ENCODE results near the gene AMBP. TPM values are rescaled to one million over a fixed set of nuclear protein-coding genes. Genes with fewer than 3 reads are reported as not detected.

Gene AMBP
- total RNA-seq, 1 donor from 2014 or later, result 0.29 TPM

DNA sequence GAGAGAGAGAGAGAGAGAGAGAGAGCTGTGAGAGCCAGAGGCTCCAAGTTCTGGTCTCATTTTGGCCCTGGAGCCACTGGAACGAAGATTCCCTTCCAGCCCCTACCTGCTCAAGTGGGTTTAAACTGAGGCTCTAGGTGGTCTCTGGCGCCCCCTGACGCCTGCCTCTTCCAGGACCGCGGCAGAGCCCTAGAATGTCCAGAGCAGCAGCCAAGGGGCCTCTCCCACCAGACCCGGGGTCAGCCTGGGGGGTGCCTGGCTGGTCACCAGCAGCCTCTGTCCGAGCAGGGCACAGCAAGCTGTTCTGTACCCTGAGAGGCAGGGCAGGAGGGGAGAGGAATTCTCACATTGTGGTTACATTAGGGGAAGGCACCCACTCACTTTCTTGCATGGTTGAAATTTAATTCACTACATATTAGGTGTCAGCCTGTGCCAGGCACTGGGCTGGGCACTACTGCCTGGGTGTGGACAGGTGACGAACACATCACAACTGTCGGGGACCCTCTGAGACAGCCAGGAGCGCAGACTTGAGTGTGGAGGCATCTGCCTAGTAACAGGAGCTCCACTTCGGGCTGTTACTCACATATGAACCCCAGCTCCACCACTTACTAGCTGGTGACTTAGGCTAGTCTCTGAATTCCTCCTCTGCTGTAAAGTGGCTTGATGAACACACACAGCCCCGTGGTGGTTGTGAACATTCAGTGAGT is 44.5 kb downstream of the AMBP start:
- peaks cover 21% of the 10 kb centered on the region for H3K9me3 Mint-ChIP-seq (ENCODE audit: unreplicated experiment)
- TF ChIP-seq, protein P1, sequence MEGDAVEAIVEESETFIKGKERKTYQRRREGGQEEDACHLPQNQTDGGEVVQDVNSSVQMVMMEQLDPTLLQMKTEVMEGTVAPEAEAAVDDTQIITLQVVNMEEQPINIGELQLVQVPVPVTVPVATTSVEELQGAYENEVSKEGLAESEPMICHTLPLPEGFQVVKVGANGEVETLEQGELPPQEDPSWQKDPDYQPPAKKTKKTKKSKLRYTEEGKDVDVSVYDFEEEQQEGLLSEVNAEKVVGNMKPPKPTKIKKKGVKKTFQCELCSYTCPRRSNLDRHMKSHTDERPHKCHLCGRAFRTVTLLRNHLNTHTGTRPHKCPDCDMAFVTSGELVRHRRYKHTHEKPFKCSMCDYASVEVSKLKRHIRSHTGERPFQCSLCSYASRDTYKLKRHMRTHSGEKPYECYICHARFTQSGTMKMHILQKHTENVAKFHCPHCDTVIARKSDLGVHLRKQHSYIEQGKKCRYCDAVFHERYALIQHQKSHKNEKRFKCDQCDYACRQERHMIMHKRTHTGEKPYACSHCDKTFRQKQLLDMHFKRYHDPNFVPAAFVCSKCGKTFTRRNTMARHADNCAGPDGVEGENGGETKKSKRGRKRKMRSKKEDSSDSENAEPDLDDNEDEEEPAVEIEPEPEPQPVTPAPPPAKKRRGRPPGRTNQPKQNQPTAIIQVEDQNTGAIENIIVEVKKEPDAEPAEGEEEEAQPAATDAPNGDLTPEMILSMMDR (IDR thresholded peaks at IDR 0.05; ENCODE audit: partially characterized antibody, unreplicated experiment), result peak; percentile 43
- H3K27me3 Mint-ChIP-seq (ENCODE audit: unreplicated experiment), result peaks cover 14% of the 10 kb centered on the region
- peak; percentile 61 for DNase-seq
- H3K4me1 Mint-ChIP-seq (ENCODE audit: low read depth, unreplicated experiment), result peaks cover 25% of the 10 kb centered on the region
- no peak overlapping the region for H3K4me3 Mint-ChIP-seq (ENCODE audit: unreplicated experiment)
- peaks cover 9% of the 10 kb centered on the region for H3K36me3 Mint-ChIP-seq (ENCODE audit: unreplicated experiment)
- H3K27ac Mint-ChIP-seq (ENCODE audit: unreplicated experiment), result peak overlapping the region; percentile 90

DNA sequence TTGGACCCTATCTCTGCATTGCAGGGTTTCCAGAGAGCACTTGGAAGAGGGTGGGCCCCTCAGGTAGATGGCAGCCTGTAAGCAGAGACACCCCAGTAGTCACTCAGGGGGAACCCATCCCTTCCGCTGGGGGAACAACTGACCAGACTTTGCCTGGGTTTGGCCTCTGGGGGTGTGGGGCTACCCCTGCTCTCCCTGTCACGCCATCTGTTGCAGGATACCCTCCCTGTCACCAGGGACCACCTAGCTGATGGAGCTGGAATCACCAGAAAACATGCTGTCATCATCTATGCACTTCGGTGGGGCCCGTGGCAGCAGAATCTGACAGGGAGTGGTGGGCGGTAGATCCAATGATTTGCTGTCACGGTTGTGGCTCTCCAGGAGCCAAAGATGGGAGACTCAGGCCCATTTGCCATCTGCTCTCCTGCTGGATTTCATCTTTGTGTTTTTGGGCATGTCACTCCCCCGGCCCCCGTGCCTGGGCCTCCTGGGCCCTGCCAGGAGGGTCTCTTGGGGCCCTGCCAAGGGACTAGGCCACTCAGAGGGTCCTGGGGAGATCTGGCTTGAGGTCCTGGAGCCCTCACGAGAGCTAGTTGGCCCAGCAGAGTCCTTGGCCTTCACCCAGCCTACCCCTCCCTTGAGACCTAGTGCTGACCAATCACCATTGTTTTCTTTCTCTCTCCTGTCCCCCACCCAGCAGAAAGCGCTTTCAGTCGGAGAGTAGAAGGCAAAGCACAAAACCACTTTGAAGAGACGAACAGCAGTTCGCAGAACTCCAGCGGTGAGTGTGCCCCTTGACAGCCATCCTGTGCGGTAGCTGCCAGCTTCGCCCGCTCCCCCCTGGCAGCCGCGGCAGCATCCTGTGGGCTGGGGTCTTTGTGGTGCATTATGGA is 45.9 kb downstream of the AMBP start:
- Mint-ChIP-seq H3K27ac (ENCODE audit: unreplicated experiment) (peak overlapping the region; percentile 90), H3K9me3 (ENCODE audit: unreplicated experiment) (peaks cover 21% of the 10 kb centered on the region), H3K27me3 (ENCODE audit: unreplicated experiment) (peaks cover 14% of the 10 kb centered on the region), H3K36me3 (ENCODE audit: unreplicated experiment) (peaks cover 9% of the 10 kb centered on the region), H3K4me3 (ENCODE audit: unreplicated experiment) (peak overlapping the region; percentile 38), H3K4me1 (ENCODE audit: low read depth, unreplicated experiment) (peaks cover 19% of the 10 kb centered on the region)
- TF ChIP-seq, protein P1 (IDR thresholded peaks at IDR 0.05; ENCODE audit: partially characterized antibody, unreplicated experiment), result no peak
- peak; percentile 39 for DNase-seq

DNA sequence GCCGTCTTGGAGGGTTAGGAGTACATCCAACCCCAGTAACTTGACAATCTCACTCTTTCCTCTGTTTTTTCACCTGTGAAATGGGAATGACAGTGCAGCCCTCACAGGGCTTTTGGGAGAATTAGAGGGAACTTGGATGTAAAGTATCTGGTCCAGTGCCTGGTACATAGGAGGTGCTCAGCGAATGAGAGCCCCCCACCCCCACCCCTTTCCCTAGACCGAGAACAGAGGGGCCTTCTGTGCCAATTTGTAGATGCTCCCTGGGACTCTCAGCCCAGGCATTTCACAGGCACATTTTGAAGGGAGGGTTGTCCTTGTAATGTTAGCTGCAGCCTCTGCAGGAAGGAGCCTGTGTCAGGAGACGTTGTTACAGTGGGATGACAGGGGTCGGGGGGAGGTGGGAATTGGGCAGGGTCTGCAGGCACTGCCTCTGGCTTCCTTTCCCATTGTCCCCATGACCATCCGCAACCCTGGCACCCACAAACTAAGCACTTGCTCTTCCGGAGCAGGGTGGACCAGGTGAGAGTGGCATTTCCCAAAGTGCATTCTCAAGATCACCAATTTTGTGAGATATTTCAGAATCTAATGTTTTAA is 47.0 kb downstream of the AMBP start:
- Mint-ChIP-seq H3K27ac (ENCODE audit: unreplicated experiment) (peak overlapping the region; percentile 90), H3K4me3 (ENCODE audit: unreplicated experiment) (no peak overlapping the region), H3K9me3 (ENCODE audit: unreplicated experiment) (peaks cover 19% of the 10 kb centered on the region), H3K4me1 (ENCODE audit: low read depth, unreplicated experiment) (peaks cover 19% of the 10 kb centered on the region), H3K36me3 (ENCODE audit: unreplicated experiment) (peaks cover 9% of the 10 kb centered on the region), H3K27me3 (ENCODE audit: unreplicated experiment) (peaks cover 10% of the 10 kb centered on the region)
- DNase-seq, result no peak
- TF ChIP-seq, protein P1 (IDR thresholded peaks at IDR 0.05; ENCODE audit: partially characterized antibody, unreplicated experiment), result no peak

DNA sequence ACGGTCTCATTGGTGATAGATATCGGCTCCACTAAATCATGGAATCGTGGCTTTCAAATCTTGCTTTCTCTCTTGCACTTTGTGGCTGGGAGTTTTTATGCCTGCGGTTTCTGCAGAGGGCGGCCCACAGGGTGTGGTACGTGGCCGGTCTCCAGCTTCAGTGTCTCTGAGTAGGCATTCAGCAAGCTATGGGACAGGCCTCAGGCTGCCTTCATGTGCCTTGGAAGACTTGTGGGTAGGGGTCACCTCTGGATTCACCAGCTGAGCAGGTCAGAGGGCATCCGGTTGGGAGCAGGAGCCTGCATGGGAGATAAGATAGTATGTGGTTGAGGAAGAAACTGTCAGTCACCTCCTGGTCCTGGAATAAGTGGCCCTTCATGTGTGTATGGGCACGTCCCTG is 47.7 kb downstream of the AMBP start:
- Mint-ChIP-seq H3K4me3 (ENCODE audit: unreplicated experiment) (no peak overlapping the region), H3K27me3 (ENCODE audit: unreplicated experiment) (peaks cover 5% of the 10 kb centered on the region), H3K9me3 (ENCODE audit: unreplicated experiment) (peaks cover 17% of the 10 kb centered on the region), H3K4me1 (ENCODE audit: low read depth, unreplicated experiment) (peaks cover 22% of the 10 kb centered on the region), H3K36me3 (ENCODE audit: unreplicated experiment) (peaks cover 12% of the 10 kb centered on the region), H3K27ac (ENCODE audit: unreplicated experiment) (peak overlapping the region; percentile 43)
- DNase-seq, result no peak
- TF ChIP-seq, protein P1 (IDR thresholded peaks at IDR 0.05; ENCODE audit: partially characterized antibody, unreplicated experiment), result no peak

Measured in glutamatergic neuron (in vitro differentiated cells).